C4-2B (cell line): ENCODE data around the gene BORCS5.
"Not testable (repeated sequence)": the region's sequence is repeated elsewhere in the genome, so short reads cannot be mapped to it uniquely, and the experiment has no call there.

ENCODE experiments used
- H3K27ac ChIP-seq: fragments of 450-650 bp; 2 replicates; pipeline ENCODE4 v1.5.1; 2017
- CTCF ChIP-seq: fragments of 450-650 bp; conservative IDR thresholded peaks from 2 replicates; pipeline ENCODE4 v1.5.1; 2017; ENCODE audit warnings: mild to moderate bottlenecking
- ZFX ChIP-seq: fragments of 450-650 bp; IDR thresholded peaks from 2 replicates; pipeline ENCODE4 v1.6.1; 2017

BORCS5 gene

GRCh38 chr12:12491606-12492005 lies 134.7 kb downstream of the BORCS5 start:
- H3K27ac ChIP-seq, result no peak overlapping the region
- no peak for TF ChIP-seq ZFX
- TF ChIP-seq CTCF, result no peak

- no peak overlapping the region for H3K27ac ChIP-seq
- TF ChIP-seq CTCF (no peak), ZFX (no peak)
Measured at GRCh38 chr12:12492547-12492946, 135.7 kb downstream of the BORCS5 start.

GRCh38 chr12:12495536-12495935 lies 138.7 kb downstream of the BORCS5 start:
- TF ChIP-seq ZFX (no peak), CTCF (no peak)
- H3K27ac ChIP-seq, result no peak overlapping the region

- TF ChIP-seq ZFX (no peak), CTCF (no peak)
- no peak overlapping the region for H3K27ac ChIP-seq
Measured at GRCh38 chr12:12498210-12498609, 141.3 kb downstream of the BORCS5 start.

- H3K27ac ChIP-seq, result no peak overlapping the region
- TF ChIP-seq ZFX, result no peak
Measured at GRCh38 chr12:12499909-12500604, 143.2 kb downstream of the BORCS5 start.

GRCh38 chr12:12501121-12501520 lies 144.2 kb downstream of the BORCS5 start:
- no peak overlapping the region for H3K27ac ChIP-seq
- TF ChIP-seq CTCF, result no peak
- TF ChIP-seq ZFX, result no peak

GRCh38 chr12:12502130-12502814 lies 145.4 kb downstream of the BORCS5 start:
- H3K27ac ChIP-seq, result not testable (repeated sequence)

GRCh38 chr12:12502815-12503151 lies 145.9 kb downstream of the BORCS5 start:
- TF ChIP-seq ZFX, result no peak
- H3K27ac ChIP-seq, result no peak overlapping the region

GRCh38 chr12:12503384-12504078 lies 146.7 kb downstream of the BORCS5 start:
- no peak overlapping the region for H3K27ac ChIP-seq
- TF ChIP-seq CTCF, result no peak
- TF ChIP-seq ZFX, result no peak
